HG03175 (cell line): Measurements from ENCODE around the gene TBCD.
"Not testable (repeated sequence)": the region's sequence is repeated elsewhere in the genome, so short reads cannot be mapped to it uniquely, and the experiment has no call there.

Experiments
- ATAC-seq: cut with Tn5 transposase; IDR thresholded peaks from one replicate; pipeline ENCODE4 v1.9.1; 2021; ENCODE audit warnings: mild to moderate bottlenecking, moderate library complexity; ENCODE audit not compliant: unreplicated experiment

Gene TBCD

DNA sequence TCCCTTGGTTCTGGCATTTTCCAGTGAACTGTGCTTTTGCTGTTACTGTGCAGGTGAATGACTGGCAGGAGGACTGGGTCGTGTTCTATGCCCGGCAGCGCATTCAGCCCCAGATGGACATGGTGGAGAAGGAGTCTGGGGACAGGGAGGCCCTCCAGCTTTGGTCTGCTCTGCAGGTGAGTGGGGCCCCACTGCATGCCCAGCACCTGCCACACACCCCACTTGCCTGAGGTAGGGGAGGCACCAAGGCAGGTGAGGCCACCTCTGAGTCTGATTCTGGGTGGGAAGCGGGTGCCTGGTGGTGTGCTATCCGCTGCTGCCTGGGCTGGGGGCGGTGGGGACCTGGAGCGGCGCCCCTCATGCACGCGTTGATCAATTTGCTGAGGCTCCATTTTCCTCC lies 25.4 kb upstream of the TBCD start:
- no peak for ATAC-seq

DNA sequence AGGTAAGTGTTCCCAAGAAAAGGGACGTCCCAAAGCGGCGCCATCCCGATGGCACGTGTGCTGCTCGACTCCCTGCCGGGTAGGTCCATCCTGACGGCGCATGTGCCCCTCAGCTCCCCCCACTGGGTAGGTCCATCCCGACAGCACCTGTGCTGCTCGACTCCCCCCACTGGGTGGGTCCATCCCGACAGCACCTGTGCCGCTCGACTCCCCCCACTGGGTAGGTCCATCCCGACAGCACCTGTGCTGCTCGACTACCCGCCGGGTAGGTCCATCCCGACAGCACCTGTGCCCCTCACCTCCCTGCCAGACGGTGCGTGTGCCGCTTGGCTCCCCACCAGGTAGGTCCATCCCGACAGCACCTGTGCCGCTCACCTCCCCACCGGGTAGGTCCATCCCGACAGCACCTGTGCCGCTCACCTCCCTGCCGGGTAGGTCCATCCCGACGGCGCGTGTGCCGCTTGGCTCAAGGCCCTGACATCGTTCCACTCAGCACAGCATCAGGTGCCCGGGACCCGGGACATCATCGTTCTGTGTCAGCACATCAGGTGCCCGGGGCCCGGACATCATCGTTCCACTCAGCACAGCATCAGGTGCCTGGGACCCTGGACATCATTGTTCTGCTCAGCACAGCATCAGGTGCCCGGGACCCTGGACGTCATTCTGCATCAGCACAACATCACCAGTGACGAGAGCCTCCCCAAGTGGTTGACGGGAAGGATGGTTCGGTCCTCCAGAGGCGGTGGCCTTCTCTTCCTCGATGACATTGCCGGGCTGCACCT lies 22.2 kb upstream of the TBCD start:
- ATAC-seq = no peak

DNA sequence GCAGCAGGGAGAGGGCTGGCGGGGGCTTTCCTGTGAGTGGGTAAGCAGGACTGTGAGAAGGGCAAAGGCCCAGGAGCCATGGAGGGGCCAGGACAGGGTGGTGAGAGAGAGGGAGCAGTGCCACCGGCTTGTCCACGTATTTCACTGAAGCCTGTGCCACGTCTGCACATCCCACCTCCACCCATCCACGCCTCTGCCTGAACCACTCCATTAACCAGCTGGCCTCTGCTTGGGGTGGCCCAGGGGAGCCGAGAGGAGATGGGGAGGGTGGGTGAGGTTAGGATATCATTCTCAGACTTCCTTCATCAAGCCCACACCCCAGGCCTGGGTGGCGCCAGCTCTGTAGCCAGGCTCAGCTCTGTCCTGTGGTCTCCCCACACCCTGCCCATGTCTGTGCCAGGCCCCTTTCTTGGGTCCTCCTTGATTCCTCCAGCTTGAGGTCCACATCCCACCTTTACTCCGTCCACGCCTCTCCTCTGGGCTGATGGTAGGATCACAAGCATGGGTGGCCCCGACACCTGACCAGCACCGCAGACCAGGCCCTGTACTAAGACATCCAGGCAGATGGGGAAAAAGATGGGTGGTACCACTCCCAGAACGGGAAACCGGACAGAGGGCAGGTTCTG lies 19.6 kb upstream of the TBCD start:
- no peak for ATAC-seq

DNA sequence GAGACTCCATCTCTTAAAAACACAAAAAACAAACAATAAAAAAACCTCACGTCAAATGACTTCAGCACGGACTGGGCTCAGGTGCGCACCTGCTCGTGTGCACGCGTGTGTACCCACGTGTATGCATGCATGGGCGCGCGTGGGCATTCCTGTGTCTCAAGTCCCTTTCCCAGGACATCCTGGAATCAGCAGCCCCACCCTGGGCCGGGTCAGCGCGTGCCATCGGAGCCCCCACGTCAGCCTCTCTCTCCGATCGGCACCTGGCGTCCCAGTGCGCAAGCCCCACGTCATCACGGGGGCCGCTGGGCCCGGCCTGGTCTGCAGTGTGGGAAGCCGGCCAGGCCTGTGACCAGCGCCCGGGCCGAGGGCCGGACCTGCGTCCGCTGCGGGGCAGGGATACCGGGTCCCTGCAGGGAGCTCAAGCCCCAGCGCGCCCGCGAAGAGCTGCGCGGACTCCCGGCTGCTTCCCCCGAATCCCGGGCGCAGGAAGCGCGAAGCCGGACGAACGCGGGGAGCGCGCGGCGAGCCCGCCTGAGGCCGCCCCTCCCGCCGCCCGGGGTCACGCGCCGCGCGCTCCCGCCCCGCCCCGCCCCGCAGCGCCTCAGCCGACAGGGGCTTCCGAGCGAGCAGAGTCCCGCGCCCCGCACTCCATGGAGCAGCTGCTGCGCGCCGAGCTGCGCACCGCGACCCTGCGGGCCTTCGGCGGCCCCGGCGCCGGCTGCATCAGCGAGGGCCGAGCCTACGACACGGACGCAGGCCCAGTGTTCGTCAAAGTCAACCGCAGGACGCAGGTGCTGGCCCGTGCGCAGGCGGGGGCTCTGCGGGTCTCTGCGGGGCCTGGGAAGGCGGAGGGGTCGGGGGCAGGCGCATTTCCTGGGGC lies 16.6 kb upstream of the TBCD start, which contains the start of gene FN3K:
FN3K (plus strand) TSS at position 629 of the 880 bp plus-strand sequence; CDS start at position 651, 22 bp downstream.
- no peak for ATAC-seq

DNA sequence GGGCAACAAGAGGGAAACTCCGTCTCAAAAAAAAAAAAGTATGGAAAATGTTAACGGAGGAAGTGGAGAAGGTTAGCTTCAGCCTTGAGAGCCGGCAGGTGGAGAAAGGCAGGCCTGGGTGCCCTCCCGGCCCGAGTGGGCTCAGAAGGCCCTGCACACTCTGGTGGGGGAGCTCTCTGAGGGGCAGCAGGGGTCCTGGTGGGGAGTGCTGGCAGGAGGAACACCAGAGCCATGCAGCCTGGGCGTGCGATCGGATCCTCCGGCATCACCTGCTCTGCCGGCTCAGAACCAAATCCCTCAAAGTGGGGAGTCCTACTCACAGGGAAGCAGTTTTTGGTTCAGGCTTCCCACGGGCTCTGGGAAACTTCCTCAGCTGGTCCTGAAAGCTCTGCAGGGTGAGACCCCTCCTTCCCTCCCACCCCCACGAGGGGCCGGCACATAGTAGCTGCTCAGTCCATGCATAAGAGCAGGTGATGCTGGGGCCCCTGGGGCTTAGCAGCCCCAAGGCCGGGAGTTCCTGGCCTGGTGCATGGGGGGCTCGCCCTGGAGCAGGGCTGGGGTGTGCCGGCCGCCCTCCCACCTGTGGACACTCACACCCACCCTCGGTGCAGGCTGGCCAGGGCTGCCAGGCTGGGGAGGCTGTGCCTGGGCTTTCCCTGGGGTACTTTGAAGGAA lies 15.2 kb upstream of the TBCD start:
- no peak for ATAC-seq

DNA sequence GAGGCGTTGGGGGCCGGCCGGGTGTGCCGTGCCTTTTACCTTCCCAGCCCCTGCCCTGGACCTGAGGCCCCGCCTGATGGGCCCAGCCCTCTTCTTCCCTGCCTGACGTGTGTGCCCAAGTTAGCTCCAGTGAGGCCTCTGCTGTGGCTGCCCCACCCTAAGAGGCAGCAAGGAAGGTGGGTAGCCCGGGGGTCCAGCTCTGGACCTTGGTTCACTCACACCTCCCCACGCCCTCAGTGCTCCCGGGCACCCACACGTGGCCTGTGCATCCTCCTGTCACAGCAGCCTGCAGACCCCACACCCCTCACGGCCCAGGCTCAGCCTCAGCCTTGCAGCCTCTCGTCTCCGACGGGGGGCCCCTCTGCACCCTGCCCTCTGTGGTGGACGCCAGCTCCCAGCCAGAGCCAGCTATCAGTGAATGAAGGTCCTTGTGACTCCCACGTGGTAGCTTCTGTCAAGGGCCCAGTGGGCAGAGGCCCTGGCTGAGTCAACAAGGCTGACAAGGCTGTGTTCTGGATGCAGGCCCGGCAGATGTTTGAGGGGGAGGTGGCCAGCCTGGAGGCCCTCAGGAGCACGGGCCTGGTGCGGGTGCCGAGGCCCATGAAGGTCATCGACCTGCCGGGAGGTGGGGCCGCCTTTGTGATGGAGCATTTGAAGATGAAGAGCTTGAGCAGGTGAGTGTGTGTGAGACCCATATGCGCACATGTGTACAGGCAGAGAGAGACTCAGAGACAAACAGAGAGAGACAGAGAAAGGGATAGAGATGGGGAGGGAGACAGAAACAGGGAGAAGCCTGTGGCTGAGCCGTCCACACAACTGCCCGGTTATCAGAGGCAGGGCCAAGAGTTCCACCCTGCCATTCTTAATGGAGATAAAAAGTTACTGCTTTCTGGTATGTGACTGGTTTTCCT lies 13.6 kb upstream of the TBCD start:
- ATAC-seq = no peak

DNA sequence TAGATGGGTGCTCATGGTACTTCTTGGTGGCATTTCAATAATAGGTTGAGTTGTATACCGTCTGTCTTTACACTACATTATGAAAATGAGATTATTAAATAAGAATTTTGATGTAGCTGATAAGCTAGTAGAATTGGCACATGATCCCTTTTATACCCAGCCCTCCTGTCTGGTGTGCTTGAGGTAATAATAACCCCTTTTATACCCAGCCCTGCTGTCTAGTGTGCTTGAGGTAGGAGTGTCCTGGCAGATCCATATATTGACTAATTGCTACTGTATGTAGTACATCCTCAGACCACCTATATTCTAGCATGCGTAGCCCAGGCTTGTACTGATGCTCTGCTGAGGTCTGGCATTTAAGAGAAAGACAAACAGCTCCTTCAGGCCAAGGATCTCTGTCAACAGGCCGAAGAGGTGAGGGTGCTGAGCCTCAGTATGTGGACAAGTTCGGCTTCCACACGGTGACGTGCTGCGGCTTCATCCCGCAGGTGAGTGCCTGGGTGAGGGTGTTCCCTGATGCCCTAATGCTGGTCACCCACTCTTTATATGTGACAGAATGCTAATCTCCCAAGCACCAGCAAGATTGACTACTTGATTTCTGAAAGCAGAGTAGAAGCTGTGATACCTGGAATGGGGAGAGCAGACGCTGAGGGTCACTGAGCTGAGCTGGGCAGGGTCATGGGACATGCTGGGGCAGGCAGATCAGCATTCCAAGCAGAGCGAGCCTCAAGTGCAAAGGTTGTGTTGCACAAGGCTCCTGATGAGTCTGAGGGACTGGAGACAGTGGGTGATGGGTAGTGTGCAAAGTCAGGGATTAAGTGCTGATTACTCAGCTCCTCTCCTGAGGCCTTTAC lies 10.7 kb upstream of the TBCD start:
- ATAC-seq = no peak

DNA sequence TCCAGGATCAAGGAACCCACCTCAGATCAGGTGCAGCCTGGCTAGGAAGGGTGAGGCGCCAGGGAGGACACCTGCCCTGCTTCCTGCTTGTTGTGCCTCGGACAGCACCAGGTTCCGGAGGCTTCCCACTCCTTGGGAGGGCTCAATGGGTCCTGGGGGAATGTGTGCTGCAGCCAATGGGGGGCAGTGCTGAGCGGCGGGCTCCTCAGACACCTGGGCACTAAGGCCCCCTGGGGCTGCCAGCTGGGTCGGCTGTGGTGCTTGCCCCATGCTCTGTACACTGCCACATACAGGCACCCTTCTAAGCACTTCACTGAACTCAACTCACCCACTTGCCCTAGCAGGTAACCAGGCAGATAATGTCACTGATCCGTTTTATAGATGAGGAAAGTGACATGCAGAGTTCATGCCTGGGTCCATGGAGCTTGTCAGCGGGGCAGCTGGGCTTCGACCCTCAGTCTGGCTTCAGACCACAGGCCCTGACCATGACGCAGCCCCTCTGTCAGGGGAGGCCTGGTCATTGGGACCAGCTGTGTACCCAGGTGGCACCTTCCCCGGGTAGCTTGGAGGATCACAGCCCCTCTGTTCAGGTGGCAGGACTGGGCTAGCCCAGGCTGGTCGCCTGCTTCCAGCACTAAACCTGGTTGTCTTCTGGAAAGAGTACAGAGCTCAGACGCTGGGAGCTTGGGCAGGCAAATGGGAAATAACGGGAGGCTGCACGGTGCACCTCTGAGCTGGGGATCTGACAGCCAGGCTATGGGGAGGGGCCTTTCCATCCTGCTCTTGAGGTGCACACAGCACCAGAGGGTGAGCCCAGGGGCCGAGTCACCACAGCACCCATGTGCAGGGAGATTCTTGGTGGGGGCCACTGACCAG lies 8.3 kb upstream of the TBCD start:
- no peak for ATAC-seq

DNA sequence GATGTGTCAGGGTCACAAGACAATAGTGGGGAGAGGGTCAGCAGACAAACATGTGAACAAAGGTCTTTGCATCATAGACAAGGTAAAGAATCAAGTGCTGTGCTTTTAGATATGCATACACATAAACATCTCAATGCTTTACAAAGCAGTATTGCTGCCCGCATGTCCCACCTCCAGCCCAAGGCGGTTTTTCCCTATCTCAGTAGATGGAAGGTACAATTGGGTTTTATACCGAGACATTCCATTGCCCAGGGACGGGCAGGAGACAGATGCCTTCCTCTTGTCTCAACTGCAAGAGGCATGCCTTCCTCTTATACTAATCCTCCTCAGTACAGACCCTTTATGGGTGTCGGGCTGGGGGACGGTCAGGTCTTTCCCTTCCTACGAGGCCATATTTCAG lies 7.1 kb upstream of the TBCD start:
- ATAC-seq = not testable (repeated sequence)

DNA sequence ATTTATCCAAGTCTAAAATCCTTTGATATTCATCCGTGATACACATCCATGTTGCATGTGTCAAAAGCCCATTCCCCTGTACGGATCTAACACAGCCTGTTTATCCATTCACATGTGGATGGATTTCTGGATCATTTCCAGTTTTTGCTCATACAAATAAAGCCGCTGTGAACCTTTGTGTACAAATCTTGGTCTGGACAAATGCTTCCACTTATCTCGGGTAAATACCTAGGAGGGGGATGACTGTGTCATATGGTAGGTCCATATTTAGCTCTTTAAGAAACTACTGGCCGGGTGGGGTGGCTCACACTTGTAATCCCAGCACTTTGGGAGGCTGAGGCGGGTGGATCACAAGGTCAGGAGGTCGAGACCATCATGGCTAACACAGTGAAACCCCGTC lies 6.3 kb upstream of the TBCD start:
- ATAC-seq = no peak

DNA sequence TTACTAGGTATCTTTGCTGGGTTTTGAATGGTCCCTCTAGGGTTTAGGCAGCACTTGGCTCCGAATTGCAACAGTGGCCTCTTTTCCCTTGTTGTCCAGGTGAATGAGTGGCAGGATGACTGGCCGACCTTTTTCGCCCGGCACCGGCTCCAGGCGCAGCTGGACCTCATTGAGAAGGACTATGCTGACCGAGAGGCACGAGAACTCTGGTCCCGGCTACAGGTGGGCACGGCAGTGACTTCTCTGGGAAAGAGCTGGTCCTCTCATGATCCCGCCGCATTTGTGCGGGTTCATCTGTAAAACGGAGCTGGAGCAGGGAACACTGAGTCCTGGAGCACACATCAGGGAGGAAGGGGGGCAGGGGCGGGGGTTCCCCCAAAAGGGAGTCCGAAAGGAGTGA lies 3.1 kb upstream of the TBCD start:
- ATAC-seq = no peak

DNA sequence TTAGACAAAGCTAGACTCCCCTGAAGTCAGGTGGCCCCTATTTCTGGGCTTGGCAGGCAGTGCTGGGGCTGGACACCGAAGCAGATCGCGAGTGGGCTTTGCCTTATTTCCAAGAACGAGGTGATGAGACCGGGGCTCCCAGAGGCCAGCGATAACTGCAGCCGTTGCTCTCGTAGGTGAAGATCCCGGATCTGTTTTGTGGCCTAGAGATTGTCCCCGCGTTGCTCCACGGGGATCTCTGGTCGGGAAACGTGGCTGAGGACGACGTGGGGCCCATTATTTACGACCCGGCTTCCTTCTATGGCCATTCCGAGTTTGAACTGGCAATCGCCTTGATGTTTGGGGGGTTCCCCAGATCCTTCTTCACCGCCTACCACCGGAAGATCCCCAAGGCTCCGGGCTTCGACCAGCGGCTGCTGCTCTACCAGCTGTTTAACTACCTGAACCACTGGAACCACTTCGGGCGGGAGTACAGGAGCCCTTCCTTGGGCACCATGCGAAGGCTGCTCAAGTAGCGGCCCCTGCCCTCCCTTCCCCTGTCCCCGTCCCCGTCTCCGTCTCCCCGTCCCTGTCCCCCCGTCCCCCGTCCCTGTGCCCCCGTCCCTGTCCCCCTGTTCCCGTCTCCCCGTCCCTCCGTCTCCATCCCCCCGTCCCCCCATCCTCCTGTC lies 1.5 kb upstream of the TBCD start:
- no peak for ATAC-seq

DNA sequence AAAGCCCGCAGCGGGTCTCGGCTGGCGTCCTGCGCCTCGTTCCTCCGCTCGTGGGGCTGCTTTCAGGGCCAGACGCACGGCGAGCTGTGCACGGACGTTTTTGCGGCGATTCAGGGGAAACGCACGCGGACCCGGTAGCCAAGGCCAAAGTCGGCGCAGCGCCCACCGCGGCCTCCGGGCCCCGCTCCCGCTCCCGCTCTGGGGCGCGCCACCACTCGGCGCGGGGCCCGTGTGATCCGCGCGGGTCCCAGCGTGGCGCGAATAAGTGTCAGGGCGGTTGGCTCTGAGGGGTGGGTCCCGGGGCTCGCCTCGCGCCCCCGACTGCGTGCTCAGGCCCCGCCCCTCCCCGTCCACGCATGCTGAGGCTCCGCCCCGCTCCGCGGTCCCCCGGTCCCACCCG lies 694 bp upstream of the TBCD start:
- peak; percentile 36 for ATAC-seq

DNA sequence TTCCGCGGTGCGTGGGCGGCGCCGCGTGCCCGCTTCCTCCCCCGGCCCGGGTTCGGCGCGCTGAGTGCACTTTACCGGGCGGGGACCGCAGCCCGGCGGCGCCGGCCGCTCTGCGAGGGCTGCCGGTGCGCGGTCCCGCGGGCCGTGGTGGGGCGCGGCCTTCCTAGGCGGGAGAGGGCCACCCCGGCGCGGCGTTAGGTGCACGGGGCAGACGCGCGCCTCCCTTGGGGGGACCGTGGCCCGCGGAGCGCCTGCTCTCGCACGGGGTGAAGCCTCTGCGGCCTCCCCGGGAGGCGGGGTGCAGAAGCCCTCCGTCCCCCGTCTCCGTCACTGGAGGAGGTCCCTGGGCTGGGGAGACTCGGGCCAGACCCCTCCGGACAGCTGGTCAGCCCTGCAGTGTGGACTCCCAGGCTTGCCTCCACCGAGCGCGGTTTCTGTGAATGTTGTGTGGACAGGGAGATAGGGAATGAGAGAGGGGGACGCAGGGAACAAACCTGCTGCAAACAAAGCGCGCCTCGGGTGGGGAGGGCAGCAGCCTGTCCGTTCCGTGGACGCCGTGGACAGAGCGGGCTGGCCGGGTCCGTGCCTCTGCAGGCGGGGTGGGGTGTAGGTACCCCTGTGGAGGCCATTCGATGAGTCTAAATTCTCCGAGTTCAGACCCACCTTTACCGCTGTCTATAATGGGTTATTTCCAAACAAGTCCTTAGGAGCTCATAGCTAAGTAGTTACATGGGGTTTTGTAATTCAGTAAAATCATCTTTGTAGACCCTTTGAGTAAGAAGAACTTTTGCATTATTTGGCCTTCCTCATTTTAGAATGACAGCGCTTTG lies 721 bp downstream of the TBCD start:
- peak; percentile 24 for ATAC-seq

DNA sequence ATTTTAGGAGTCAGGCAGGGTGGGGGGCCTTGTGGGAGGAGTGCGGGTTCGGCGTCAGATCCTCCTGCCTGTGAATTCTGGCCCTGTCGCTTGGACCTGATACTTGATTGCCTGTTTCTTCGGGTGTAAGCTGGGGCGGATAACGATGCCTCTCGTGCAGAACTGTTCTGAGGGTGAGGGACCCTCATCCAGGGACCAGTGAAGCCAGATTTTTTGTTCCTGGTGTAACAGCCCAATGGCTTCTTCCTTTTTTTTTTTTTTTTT lies 1.3 kb downstream of the TBCD start:
- no peak for ATAC-seq

DNA sequence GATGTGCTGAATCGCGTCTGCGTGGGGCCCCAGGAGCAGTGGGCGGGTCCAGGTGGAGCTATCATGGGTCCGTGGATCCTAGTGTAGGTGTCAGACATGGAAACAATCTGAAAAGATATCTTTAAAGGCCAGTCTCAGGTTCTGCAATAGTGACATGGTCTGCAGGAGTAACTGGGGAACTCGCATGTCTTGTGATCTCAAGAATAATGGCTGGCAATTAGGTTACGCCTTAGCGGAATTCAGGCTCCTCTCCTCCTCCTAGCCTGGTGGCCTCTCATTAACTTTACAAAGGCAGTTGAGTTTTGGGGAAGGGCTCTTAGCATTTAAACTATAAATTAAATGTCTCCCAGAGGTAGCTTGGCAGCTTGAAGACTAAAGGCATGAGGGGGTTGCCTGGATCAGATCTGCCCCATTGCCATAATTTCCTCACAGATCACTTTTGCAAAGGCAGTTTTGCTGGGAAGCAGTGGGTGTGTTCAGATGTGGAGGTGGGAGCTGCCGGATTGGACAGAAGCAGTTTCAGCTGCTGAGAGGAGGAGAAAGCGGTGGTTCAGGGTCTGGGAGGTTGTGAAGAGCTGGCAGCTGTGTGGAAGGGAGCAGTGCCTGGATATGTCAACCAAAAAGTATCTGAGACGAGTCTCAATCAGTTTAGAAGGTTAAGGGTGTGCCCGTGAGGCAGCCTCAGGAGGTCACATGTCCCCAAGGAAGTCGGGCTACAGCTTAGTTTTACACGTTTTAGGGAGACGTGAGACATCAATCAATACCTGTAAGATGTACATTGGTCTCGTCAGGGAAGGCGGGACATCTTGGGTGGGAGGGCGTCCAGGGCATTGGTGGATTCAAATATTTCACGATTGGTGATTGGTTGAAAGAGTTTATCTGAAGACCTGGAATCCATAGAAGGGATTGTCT lies 2.7 kb downstream of the TBCD start:
- ATAC-seq = no peak
